Measurements from ENCODE around the gene MCUR1.

MCUR1 gene

GRCh38 chr6:13763740-13764381, 50.5 kb downstream of the MCUR1 start:
- H3K4me1 ChIP-seq (ENCODE audit: control insufficient read depth, insufficient read depth, low read depth, low read length): peaks cover 3% of the 10 kb centered on the region
- H3K79me1 ChIP-seq (replicated peaks; ENCODE audit: low read length, poor library complexity, severe bottlenecking): no peaks in the 10 kb centered on the region
- H2BK12ac ChIP-seq (ENCODE audit: low read length in 2 of 2): no peak overlapping the region
- H2AFZ ChIP-seq (ENCODE audit: low read depth, low read length): no peak overlapping the region
- H3K4ac ChIP-seq (ENCODE audit: low read depth in 1 of 2, low read length in 2 of 2): peak overlapping the region in 1 of 2 experiments; percentile 10
- H3K4me2 ChIP-seq (ENCODE audit: low read length, poor library complexity, severe bottlenecking): no peak overlapping the region
- H3K27ac ChIP-seq (ENCODE audit: low read length, poor library complexity, severe bottlenecking): no peak overlapping the region
- DNase-seq: no peak
- H3K4me3 ChIP-seq (ENCODE audit: insufficient read depth in 1 of 2, low read depth in 1 of 2, low read length in 2 of 2): no peak overlapping the region
- H2BK15ac ChIP-seq (ENCODE audit: low read depth, poor library complexity, severe bottlenecking): no peak overlapping the region
- H3K9me3 ChIP-seq (ENCODE audit: control insufficient read depth, low read length): no peaks in the 10 kb centered on the region
- no peak overlapping the region for H4K91ac ChIP-seq (ENCODE audit: low read length)
- H3K18ac ChIP-seq (ENCODE audit: low read depth in 1 of 2, low read length in 2 of 2): no peak overlapping the region
- H2AK5ac ChIP-seq (ENCODE audit: low read length, severe bottlenecking): no peak overlapping the region
- no peaks in the 10 kb centered on the region for H3K27me3 ChIP-seq (ENCODE audit: control insufficient read depth in 1 of 2, insufficient read depth in 1 of 2, low read length in 2 of 2)
- H4K8ac ChIP-seq (ENCODE audit: low read length): no peak overlapping the region
- no peak overlapping the region for H2BK120ac ChIP-seq (ENCODE audit: low read depth, low read length)
- H3K23ac ChIP-seq (ENCODE audit: low read length in 2 of 2): no peak overlapping the region
- H3K9ac ChIP-seq (ENCODE audit: low read length): no peak overlapping the region
- no peaks in the 10 kb centered on the region for H3K36me3 ChIP-seq (ENCODE audit: control insufficient read depth in 1 of 2, insufficient read depth in 2 of 2, low read depth in 1 of 2, low read length in 2 of 2)
- no peak overlapping the region for H2BK5ac ChIP-seq (ENCODE audit: low read depth, low read length, poor library complexity, severe bottlenecking)
- H3K14ac ChIP-seq (ENCODE audit: low read length in 2 of 2): no peak overlapping the region
- 93% methylated on average over 4 of the region's 5 CpGs for WGBS

GRCh38 chr6:13762611-13763441, 51.5 kb downstream of the MCUR1 start:
- Histone ChIP-seq H2BK15ac (ENCODE audit: low read depth, poor library complexity, severe bottlenecking) (no peak overlapping the region), H3K4ac (ENCODE audit: low read depth in 1 of 2, low read length in 2 of 2) (no peak overlapping the region), H4K91ac (ENCODE audit: low read length) (no peak overlapping the region), H4K8ac (ENCODE audit: low read length) (no peak overlapping the region), H3K14ac (ENCODE audit: low read length in 2 of 2) (no peak overlapping the region), H3K9ac (ENCODE audit: low read length) (peak overlapping the region; percentile 79), H3K4me3 (ENCODE audit: insufficient read depth in 1 of 2, low read depth in 1 of 2, low read length in 2 of 2) (no peak overlapping the region), H2BK12ac (ENCODE audit: low read length in 2 of 2) (no peak overlapping the region), H3K4me1 (ENCODE audit: control insufficient read depth, insufficient read depth, low read depth, low read length) (peaks cover 3% of the 10 kb centered on the region), H3K36me3 (ENCODE audit: control insufficient read depth in 1 of 2, insufficient read depth in 2 of 2, low read depth in 1 of 2, low read length in 2 of 2) (no peaks in the 10 kb centered on the region), H2BK5ac (ENCODE audit: low read depth, low read length, poor library complexity, severe bottlenecking) (no peak overlapping the region), H3K18ac (ENCODE audit: low read depth in 1 of 2, low read length in 2 of 2) (peak overlapping the region in 1 of 2 experiments; percentile 24), H2AK5ac (ENCODE audit: low read length, severe bottlenecking) (no peak overlapping the region), H3K27ac (ENCODE audit: low read length, poor library complexity, severe bottlenecking) (no peak overlapping the region), H3K4me2 (ENCODE audit: low read length, poor library complexity, severe bottlenecking) (no peak overlapping the region), H3K27me3 (ENCODE audit: control insufficient read depth in 1 of 2, insufficient read depth in 1 of 2, low read length in 2 of 2) (no peaks in the 10 kb centered on the region), H3K23ac (ENCODE audit: low read length in 2 of 2) (no peak overlapping the region), H3K9me3 (ENCODE audit: control insufficient read depth, low read length) (no peaks in the 10 kb centered on the region), H3K79me1 (replicated peaks; ENCODE audit: low read length, poor library complexity, severe bottlenecking) (no peaks in the 10 kb centered on the region), H2AFZ (ENCODE audit: low read depth, low read length) (no peak overlapping the region), H2BK120ac (ENCODE audit: low read depth, low read length) (no peak overlapping the region)
- WGBS: 68% methylated on average over 6 of the region's 6 CpGs
- peak; percentile 97 for DNase-seq

- no peaks in the 10 kb centered on the region for H3K27me3 ChIP-seq (ENCODE audit: control insufficient read depth in 1 of 2, insufficient read depth in 1 of 2, low read length in 2 of 2)
- no peak overlapping the region for H2AK5ac ChIP-seq (ENCODE audit: low read length, severe bottlenecking)
- H2BK120ac ChIP-seq (ENCODE audit: low read depth, low read length): no peak overlapping the region
- H2BK15ac ChIP-seq (ENCODE audit: low read depth, poor library complexity, severe bottlenecking): no peak overlapping the region
- H3K4me3 ChIP-seq (ENCODE audit: insufficient read depth in 1 of 2, low read depth in 1 of 2, low read length in 2 of 2): peak overlapping the region in 1 of 2 experiments; percentile 30
- H3K27ac ChIP-seq (ENCODE audit: low read length, poor library complexity, severe bottlenecking): no peak overlapping the region
- no peak overlapping the region for H3K23ac ChIP-seq (ENCODE audit: low read length in 2 of 2)
- no peak overlapping the region for H3K14ac ChIP-seq (ENCODE audit: low read length in 2 of 2)
- H3K36me3 ChIP-seq (ENCODE audit: control insufficient read depth in 1 of 2, insufficient read depth in 2 of 2, low read depth in 1 of 2, low read length in 2 of 2): no peaks in the 10 kb centered on the region
- H2BK5ac ChIP-seq (ENCODE audit: low read depth, low read length, poor library complexity, severe bottlenecking): no peak overlapping the region
- no peak overlapping the region for H4K91ac ChIP-seq (ENCODE audit: low read length)
- H3K18ac ChIP-seq (ENCODE audit: low read depth in 1 of 2, low read length in 2 of 2): no peak overlapping the region
- peak overlapping the region; percentile 79 for H3K9ac ChIP-seq (ENCODE audit: low read length)
- no peaks in the 10 kb centered on the region for H3K4me1 ChIP-seq (ENCODE audit: control insufficient read depth, insufficient read depth, low read depth, low read length)
- H3K4ac ChIP-seq (ENCODE audit: low read depth in 1 of 2, low read length in 2 of 2): no peak overlapping the region
- H3K4me2 ChIP-seq (ENCODE audit: low read length, poor library complexity, severe bottlenecking): no peak overlapping the region
- no peak overlapping the region for H2BK12ac ChIP-seq (ENCODE audit: low read length in 2 of 2)
- no peaks in the 10 kb centered on the region for H3K9me3 ChIP-seq (ENCODE audit: control insufficient read depth, low read length)
- H4K8ac ChIP-seq (ENCODE audit: low read length): no peak overlapping the region
- 95% methylated on average over 5 of the region's 6 CpGs for WGBS
- H2AFZ ChIP-seq (ENCODE audit: low read depth, low read length): no peak overlapping the region
- no peaks in the 10 kb centered on the region for H3K79me1 ChIP-seq (replicated peaks; ENCODE audit: low read length, poor library complexity, severe bottlenecking)
- no peak for DNase-seq
Measured at GRCh38 chr6:13761361-13762036, 52.9 kb downstream of the MCUR1 start.

Measured in mesenchymal stem cell (in vitro differentiated cells and primary cell).